Activated CD4-positive, alpha-beta T cell treated with anti-CD3 and anti-CD28 coated beads, Interleukin-2, amount 50 U/mL, for 4 hours (primary cell): Measurements from ENCODE around the gene PNPLA7.
"Not testable (repeated sequence)": the region's sequence is repeated elsewhere in the genome, so short reads cannot be mapped to it uniquely, and the experiment has no call there.

Source experiments
- DNase-seq, 2 experiments: peaks; one replicate each; pipeline ENCODE4 v3.0.0-alpha.2; 2020

PNPLA7 gene

GRCh38 chr9:137476856-137477255, 73.3 kb downstream of the PNPLA7 start:
- DNase-seq: no peak

- no peak for DNase-seq
Measured at GRCh38 chr9:137475666-137476065, 74.5 kb downstream of the PNPLA7 start.

- DNase-seq: no peak
Measured at GRCh38 chr9:137474271-137474670, 75.9 kb downstream of the PNPLA7 start.

- no peak for DNase-seq
Measured at GRCh38 chr9:137470785-137471184, 79.4 kb downstream of the PNPLA7 start.

GRCh38 chr9:137467896-137468295, 82.3 kb downstream of the PNPLA7 start:
- DNase-seq: no peak

GRCh38 chr9:137467161-137467581, 83.0 kb downstream of the PNPLA7 start:
- no peak for DNase-seq

- not testable (repeated sequence) for DNase-seq
Measured at GRCh38 chr9:137466389-137467085, 83.7 kb downstream of the PNPLA7 start.

GRCh38 chr9:137465720-137466388, 84.3 kb downstream of the PNPLA7 start:
- DNase-seq: no peak

- no peak for DNase-seq
Measured at GRCh38 chr9:137465000-137465719, 85.0 kb downstream of the PNPLA7 start.

GRCh38 chr9:137464291-137464999, 85.8 kb downstream of the PNPLA7 start:
- no peak for DNase-seq

GRCh38 chr9:137463931-137464290, 86.3 kb downstream of the PNPLA7 start:
- DNase-seq: no peak

GRCh38 chr9:137462986-137463930, 86.9 kb downstream of the PNPLA7 start:
- DNase-seq: no peak

- DNase-seq: no peak
Measured at GRCh38 chr9:137462396-137462985, 87.7 kb downstream of the PNPLA7 start.

- peak; percentile 47 to 49 for DNase-seq
Measured at GRCh38 chr9:137461663-137462395, 88.4 kb downstream of the PNPLA7 start.

- DNase-seq: no peak
Measured at GRCh38 chr9:137461316-137461662, 88.9 kb downstream of the PNPLA7 start.

- DNase-seq: no peak
Measured at GRCh38 chr9:137460363-137461315, 89.6 kb downstream of the PNPLA7 start.

GRCh38 chr9:137459601-137460362, 90.4 kb downstream of the PNPLA7 start:
- no peak for DNase-seq

GRCh38 chr9:137459152-137459600, 91.0 kb downstream of the PNPLA7 start, which contains the start of gene NSMF:
NSMF (minus strand) TSS chr9:137459334; CDS start chr9:137459102, 232 bp downstream.
- peak; percentile 89 to 92 for DNase-seq
